OCI-LY3 (cell line): ENCODE measurements around the gene NLRP7.

Experiments used
- H2AFZ ChIP-seq: fragments of 200-600, 300-600 bp; shearing (Covaris generic); 2 replicates; pipeline ENCODE4 v1.6.0; 2014; ENCODE audit warnings: antibody characterized with exemption, low read depth, low read length
- H3K27ac ChIP-seq: fragments of 200-600, 300-600 bp; sonication (generic); 2 replicates; pipeline ENCODE4 v1.5.1; 2014; ENCODE audit warnings: mild to moderate bottlenecking, low read length, moderate library complexity, mixed read lengths
- H3K27me3 ChIP-seq: fragments of 200-600, 300-600 bp; sonication (generic); 2 replicates; pipeline ENCODE4 v1.6.1; 2014; ENCODE audit warnings: low read depth, low read length, mixed read lengths
- H3K36me3 ChIP-seq: fragments of 200-600, 300-600 bp; sonication (generic); replicated peaks from 2 replicates; pipeline ENCODE3; 2014; ENCODE audit warnings: low read depth, low read length, mixed read lengths
- H3K4me1 ChIP-seq: fragments of 300-600, 200-600 bp; sonication (generic); 2 replicates; pipeline ENCODE4 v1.6.1; 2014; ENCODE audit warnings: low read length, mixed read lengths
- H3K4me2 ChIP-seq: fragments of 200-600, 300-600 bp; sonication (generic); 2 replicates; pipeline ENCODE4 v1.6.1; 2014; ENCODE audit warnings: low read length, mixed read lengths
- H3K4me3 ChIP-seq: fragments of 300-600, 200-600 bp; sonication (generic); 2 replicates; pipeline ENCODE4 v1.5.1; 2014; ENCODE audit warnings: antibody characterized with exemption, mild to moderate bottlenecking, low read length, moderate library complexity
- H3K79me2 ChIP-seq: fragments of 300-600, 200-600 bp; shearing (Covaris generic); 2 replicates; pipeline ENCODE4 v1.6.1; 2014; ENCODE audit warnings: mild to moderate bottlenecking, low read length, mixed read lengths
- H3K9ac ChIP-seq: fragments of 300-600, 200-600 bp; shearing (Covaris generic); 2 replicates; pipeline ENCODE4 v1.6.0; 2014; ENCODE audit warnings: mild to moderate bottlenecking, low read length, moderate library complexity
- H3K9me3 ChIP-seq: fragments of 200-600, 300-600 bp; shearing (Covaris generic); 2 replicates; pipeline ENCODE4 v1.6.1; 2014; ENCODE audit warnings: low read length, mixed read lengths; ENCODE audit not compliant: insufficient read depth
- H4K20me1 ChIP-seq: fragments of 200-600, 300-600 bp; sonication (generic); 2 replicates; pipeline ENCODE4 v1.6.1; 2016; ENCODE audit warnings: low read length, mixed read lengths; ENCODE audit not compliant: insufficient read depth
- EZH2phosphoT487 ChIP-seq: fragments of 200-600 bp; shearing (Covaris generic); IDR thresholded peaks from 2 replicates; pipeline ENCODE4 v1.6.1; 2018; ENCODE audit warnings: antibody characterized with exemption, mixed run types, low read depth
- TF ChIP-seq, protein P1 (sequence below): fragments of 200-600, 300-600 bp; sonication (generic); IDR thresholded peaks from 2 replicates; pipeline ENCODE4 v1.5.1; 2014; ENCODE audit warnings: antibody characterized with exemption, low read length, low read depth

Gene NLRP7

DNA sequence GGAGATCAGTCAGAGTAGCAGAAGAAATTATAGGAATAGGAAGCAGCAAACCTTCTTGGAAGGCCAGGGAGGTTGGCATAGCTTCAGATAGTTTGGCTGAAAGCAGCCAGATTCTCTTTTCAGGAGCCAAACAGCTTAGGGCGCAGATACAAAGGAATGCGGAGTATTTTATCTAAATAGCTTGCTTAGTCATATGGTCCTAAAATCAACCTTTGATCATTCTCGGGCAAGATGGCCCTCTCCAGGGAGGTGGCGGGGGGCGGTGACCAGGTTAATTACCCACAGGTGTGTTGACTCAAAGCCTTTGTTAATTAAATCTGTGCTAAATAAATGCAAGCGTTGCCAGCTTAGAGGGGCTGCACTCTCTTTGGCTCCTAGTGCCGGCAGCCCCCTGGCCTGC, 53.9 kb downstream of the NLRP7 start:
- no peak overlapping the region for H3K27ac ChIP-seq
- no peak overlapping the region for H3K4me3 ChIP-seq
- no peak for TF ChIP-seq EZH2phosphoT487
- TF ChIP-seq, protein P1, sequence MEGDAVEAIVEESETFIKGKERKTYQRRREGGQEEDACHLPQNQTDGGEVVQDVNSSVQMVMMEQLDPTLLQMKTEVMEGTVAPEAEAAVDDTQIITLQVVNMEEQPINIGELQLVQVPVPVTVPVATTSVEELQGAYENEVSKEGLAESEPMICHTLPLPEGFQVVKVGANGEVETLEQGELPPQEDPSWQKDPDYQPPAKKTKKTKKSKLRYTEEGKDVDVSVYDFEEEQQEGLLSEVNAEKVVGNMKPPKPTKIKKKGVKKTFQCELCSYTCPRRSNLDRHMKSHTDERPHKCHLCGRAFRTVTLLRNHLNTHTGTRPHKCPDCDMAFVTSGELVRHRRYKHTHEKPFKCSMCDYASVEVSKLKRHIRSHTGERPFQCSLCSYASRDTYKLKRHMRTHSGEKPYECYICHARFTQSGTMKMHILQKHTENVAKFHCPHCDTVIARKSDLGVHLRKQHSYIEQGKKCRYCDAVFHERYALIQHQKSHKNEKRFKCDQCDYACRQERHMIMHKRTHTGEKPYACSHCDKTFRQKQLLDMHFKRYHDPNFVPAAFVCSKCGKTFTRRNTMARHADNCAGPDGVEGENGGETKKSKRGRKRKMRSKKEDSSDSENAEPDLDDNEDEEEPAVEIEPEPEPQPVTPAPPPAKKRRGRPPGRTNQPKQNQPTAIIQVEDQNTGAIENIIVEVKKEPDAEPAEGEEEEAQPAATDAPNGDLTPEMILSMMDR = no peak
- no peaks in the 10 kb centered on the region for H3K79me2 ChIP-seq
- H3K9ac ChIP-seq = no peak overlapping the region
- no peaks in the 10 kb centered on the region for H3K9me3 ChIP-seq
- no peak overlapping the region for H2AFZ ChIP-seq
- no peaks in the 10 kb centered on the region for H3K27me3 ChIP-seq
- no peaks in the 10 kb centered on the region for H3K4me1 ChIP-seq
- H4K20me1 ChIP-seq = no peaks in the 10 kb centered on the region
- no peaks in the 10 kb centered on the region for H3K36me3 ChIP-seq
- H3K4me2 ChIP-seq = no peak overlapping the region

- no peaks in the 10 kb centered on the region for H3K4me1 ChIP-seq
- H3K27me3 ChIP-seq = 0 out of 2 replicates have a peak, but pooled peaks cover 2% of the 10 kb centered on the region
- H3K79me2 ChIP-seq = no peaks in the 10 kb centered on the region
- no peak overlapping the region for H3K4me3 ChIP-seq
- no peaks in the 10 kb centered on the region for H4K20me1 ChIP-seq
- no peak overlapping the region for H3K9ac ChIP-seq
- no peaks in the 10 kb centered on the region for H3K9me3 ChIP-seq
- no peak overlapping the region for H3K4me2 ChIP-seq
- no peak overlapping the region for H2AFZ ChIP-seq
- TF ChIP-seq EZH2phosphoT487 = no peak
- TF ChIP-seq, protein P1 = no peak
- no peaks in the 10 kb centered on the region for H3K36me3 ChIP-seq
- H3K27ac ChIP-seq = no peak overlapping the region
These were observed 57.8 kb downstream of the NLRP7 start for GRCh38 chr19:54889566-54889965.

DNA sequence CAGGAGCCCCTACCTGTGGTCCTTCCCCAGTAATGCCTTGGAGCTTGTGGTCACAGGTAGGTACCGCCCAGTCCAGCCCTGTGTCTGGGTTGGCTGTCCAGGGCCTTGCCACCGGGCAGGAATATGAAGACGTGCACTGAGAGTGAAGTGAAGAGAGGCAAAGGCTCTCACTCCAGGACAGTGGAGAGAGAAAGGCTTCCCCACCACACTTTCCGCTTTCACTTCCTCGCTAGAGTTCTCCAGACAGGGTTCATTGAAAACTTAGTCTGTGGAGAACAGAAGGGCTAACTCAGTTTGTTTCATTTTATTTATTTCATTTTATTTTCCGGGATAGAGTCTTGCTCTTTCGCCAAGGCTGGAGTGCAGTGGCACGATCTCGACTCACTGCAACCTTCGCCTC, 59.1 kb downstream of the NLRP7 start:
- peaks cover 3% of the 10 kb centered on the region for H3K4me1 ChIP-seq
- no peaks in the 10 kb centered on the region for H3K9me3 ChIP-seq
- H3K4me3 ChIP-seq = no peak overlapping the region
- no peak overlapping the region for H3K4me2 ChIP-seq
- 0 out of 2 replicates have a peak, but pooled peaks cover 2% of the 10 kb centered on the region for H3K27me3 ChIP-seq
- no peak overlapping the region for H2AFZ ChIP-seq
- no peaks in the 10 kb centered on the region for H4K20me1 ChIP-seq
- no peaks in the 10 kb centered on the region for H3K36me3 ChIP-seq
- no peak overlapping the region for H3K9ac ChIP-seq
- TF ChIP-seq, protein P1 = no peak
- TF ChIP-seq EZH2phosphoT487 = no peak
- no peak overlapping the region for H3K27ac ChIP-seq
- H3K79me2 ChIP-seq = no peaks in the 10 kb centered on the region

- Histone ChIP-seq H3K4me2 (peak overlapping the region; percentile 49), H4K20me1 (no peaks in the 10 kb centered on the region), H3K4me3 (peak overlapping the region; percentile 43), H3K9me3 (no peaks in the 10 kb centered on the region), H3K27me3 (peaks cover 19% of the 10 kb centered on the region), H3K4me1 (peaks cover 13% of the 10 kb centered on the region), H2AFZ (peak overlapping the region; percentile 75; the same call in 1 of the 2 replicates), H3K27ac (no peak overlapping the region), H3K36me3 (no peaks in the 10 kb centered on the region), H3K9ac (peak overlapping the region; percentile 45), H3K79me2 (no peaks in the 10 kb centered on the region)
- TF ChIP-seq, protein P1 = no peak
- TF ChIP-seq EZH2phosphoT487 = no peak
These were observed 64.1 kb downstream of the NLRP7 start for GRCh38 chr19:54883228-54883627.
